Stomach smooth muscle (tissue), 2 donors: ENCODE results near the gene IFI27L2.
A peak's percentile ranks its signal among the peaks of the same experiment; 100 is the strongest.

Experiments used
- H3K27ac ChIP-seq: one replicate; pipeline ENCODE4 v1.7.0; 2013; ENCODE audit warnings: mild to moderate bottlenecking, low read length, inconsistent platforms
- H3K27me3 ChIP-seq, 2 donors: one replicate each; pipeline ENCODE4 v1.7.0; 2013; ENCODE audit warnings: low read length in 2 of 2; ENCODE audit not compliant: insufficient read depth in 2 of 2, control insufficient read depth in 1 of 2
- H3K36me3 ChIP-seq, 2 donors: one replicate each; pipeline ENCODE4 v1.7.0; 2013; ENCODE audit warnings: low read length in 2 of 2; ENCODE audit not compliant: control insufficient read depth in 2 of 2, insufficient read depth in 2 of 2
- H3K4me1 ChIP-seq: one replicate; pipeline ENCODE4 v1.7.0; 2013; ENCODE audit warnings: low read length; ENCODE audit not compliant: control insufficient read depth, insufficient read depth
- H3K4me3 ChIP-seq, 2 donors: one replicate each; pipeline ENCODE4 v1.7.0; 2013; ENCODE audit warnings: low read length in 2 of 2
- H3K9ac ChIP-seq, 2 donors: one replicate each; pipeline ENCODE4 v1.7.0; 2013; ENCODE audit warnings: low read length in 2 of 2, mild to moderate bottlenecking in 1 of 2
- H3K9me3 ChIP-seq, 2 donors: one replicate each; pipeline ENCODE4 v1.7.0; 2013; ENCODE audit warnings: low read length in 2 of 2; ENCODE audit not compliant: control insufficient read depth in 2 of 2
- donor health status: healthy.
- donor health status: Pancreatic carcinoma.

The IFI27L2 gene

GRCh38 chr14:94101748-94102147 lies 27.7 kb downstream of the IFI27L2 start:
- no peak overlapping the region for H3K9ac ChIP-seq

DNA sequence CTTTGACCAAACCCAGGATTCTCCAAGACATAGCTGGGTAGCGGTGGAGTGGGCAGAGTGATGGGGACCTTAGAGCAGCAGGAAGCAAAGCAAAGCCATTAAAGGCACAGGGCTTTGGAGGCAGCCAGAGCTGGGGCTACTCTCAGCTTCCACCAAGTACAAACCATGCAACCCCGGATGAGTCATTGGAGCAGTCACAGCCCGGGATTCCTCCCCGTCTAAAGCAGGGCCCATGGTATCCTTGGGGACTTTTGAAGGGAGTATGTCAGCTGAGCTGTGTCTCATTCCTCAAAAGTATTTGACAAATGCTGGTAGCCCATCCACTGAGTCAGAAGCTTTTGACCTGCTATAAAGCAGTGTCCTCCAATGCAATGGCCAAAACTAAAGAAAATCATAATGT lies 28.6 kb downstream of the IFI27L2 start:
- H3K4me3 ChIP-seq: no peak overlapping the region
- no peaks in the 10 kb centered on the region for H3K36me3 ChIP-seq
- H3K4me1 ChIP-seq: no peaks in the 10 kb centered on the region
- H3K27me3 ChIP-seq: no peaks in the 10 kb centered on the region
- H3K9me3 ChIP-seq: no peaks in the 10 kb centered on the region
- H3K9ac ChIP-seq: no peak overlapping the region
- no peak overlapping the region for H3K27ac ChIP-seq

More at GRCh38 chr14:94101748-94102147, 27.7 kb downstream of the IFI27L2 start:
- no peaks in the 10 kb centered on the region for H3K36me3 ChIP-seq
- H3K27me3 ChIP-seq: no peaks in the 10 kb centered on the region
- H3K27ac ChIP-seq: no peak overlapping the region
- H3K4me1 ChIP-seq: no peaks in the 10 kb centered on the region
- H3K9me3 ChIP-seq: no peaks in the 10 kb centered on the region
- H3K4me3 ChIP-seq: no peak overlapping the region

DNA sequence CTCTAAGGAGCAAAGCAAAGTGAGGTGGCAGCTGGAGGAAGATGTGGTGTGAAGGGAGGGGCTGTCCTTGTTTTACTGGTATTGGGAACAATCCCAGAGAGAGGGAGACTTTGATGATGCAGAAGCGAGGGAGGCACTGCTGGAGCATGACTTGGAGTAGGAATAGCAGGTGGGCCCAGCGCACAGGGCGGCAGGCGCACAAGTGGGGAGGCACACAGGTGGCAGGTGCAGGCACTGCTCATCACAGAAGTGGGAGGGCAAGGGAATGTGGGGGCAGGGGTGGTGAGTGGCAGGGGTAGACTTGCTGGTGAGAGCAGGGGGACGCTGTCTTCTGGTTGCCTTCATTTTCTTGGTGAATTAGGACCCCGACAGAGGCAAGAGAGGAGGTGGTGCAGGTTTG lies 30.4 kb downstream of the IFI27L2 start:
- Histone ChIP-seq H3K27ac (no peak overlapping the region), H3K27me3 (no peaks in the 10 kb centered on the region), H3K4me3 (no peak overlapping the region), H3K4me1 (no peaks in the 10 kb centered on the region), H3K9me3 (no peaks in the 10 kb centered on the region), H3K9ac (no peak overlapping the region), H3K36me3 (no peaks in the 10 kb centered on the region)

GRCh38 chr14:94098326-94098992 lies 30.9 kb downstream of the IFI27L2 start:
- Histone ChIP-seq H3K4me3 (no peak overlapping the region), H3K27me3 (no peaks in the 10 kb centered on the region), H3K4me1 (no peaks in the 10 kb centered on the region), H3K27ac (no peak overlapping the region), H3K9ac (no peak overlapping the region), H3K9me3 (no peaks in the 10 kb centered on the region), H3K36me3 (no peaks in the 10 kb centered on the region)

DNA sequence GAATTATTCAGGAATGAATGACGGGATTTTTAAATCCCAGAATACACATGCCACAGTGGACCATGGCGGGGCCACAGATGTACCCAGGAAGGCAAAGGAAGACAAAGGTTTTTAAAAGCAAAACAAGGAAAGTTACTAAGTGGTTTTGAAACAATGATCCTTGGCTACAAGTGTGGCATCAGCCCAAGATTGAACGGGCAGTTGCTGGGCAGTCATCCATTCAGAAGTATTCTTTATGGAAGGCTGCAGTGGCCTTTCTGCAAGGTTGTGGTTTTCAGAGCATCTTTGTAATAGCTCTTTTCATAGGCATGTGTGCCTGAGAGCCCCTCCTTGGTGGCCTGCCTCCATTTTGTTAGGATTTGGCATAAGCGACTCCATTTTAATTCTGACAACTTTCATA lies 32.3 kb downstream of the IFI27L2 start:
- Histone ChIP-seq H3K4me3 (no peak overlapping the region), H3K9me3 (no peaks in the 10 kb centered on the region), H3K9ac (no peak overlapping the region), H3K36me3 (no peaks in the 10 kb centered on the region), H3K4me1 (no peaks in the 10 kb centered on the region), H3K27ac (no peak overlapping the region), H3K27me3 (no peaks in the 10 kb centered on the region)

DNA sequence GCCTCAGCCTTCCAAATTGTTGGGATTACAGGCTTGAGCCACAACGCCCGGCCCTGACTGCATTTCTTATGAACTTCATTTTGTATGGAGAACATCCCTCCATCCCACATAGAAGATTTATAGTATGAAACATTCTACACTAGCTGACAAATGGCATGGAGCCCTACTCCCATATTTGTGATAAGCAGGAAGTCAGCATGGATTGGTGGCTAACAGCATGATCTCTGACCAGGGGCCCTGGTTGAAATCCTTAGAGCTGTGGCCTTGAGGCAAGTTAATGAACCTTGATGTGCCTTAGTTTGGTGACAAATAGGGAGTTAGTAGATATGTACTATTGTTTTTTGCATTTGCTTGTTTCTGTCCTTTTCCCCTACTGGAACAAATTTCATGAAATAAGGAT lies 36.0 kb downstream of the IFI27L2 start:
- H3K27ac ChIP-seq: no peak overlapping the region
- H3K9ac ChIP-seq: no peak overlapping the region
- H3K27me3 ChIP-seq: no peaks in the 10 kb centered on the region
- no peaks in the 10 kb centered on the region for H3K4me1 ChIP-seq
- no peaks in the 10 kb centered on the region for H3K36me3 ChIP-seq
- no peaks in the 10 kb centered on the region for H3K9me3 ChIP-seq
- H3K4me3 ChIP-seq: no peak overlapping the region

- H3K9ac ChIP-seq: no peak overlapping the region
- no peaks in the 10 kb centered on the region for H3K27me3 ChIP-seq
- H3K9me3 ChIP-seq: no peaks in the 10 kb centered on the region
- no peaks in the 10 kb centered on the region for H3K36me3 ChIP-seq
- no peak overlapping the region for H3K27ac ChIP-seq
- H3K4me3 ChIP-seq: no peak overlapping the region
- H3K4me1 ChIP-seq: no peaks in the 10 kb centered on the region
These were observed 39.9 kb downstream of the IFI27L2 start for GRCh38 chr14:94089479-94089878.

GRCh38 chr14:94088516-94088915 lies 40.9 kb downstream of the IFI27L2 start:
- no peaks in the 10 kb centered on the region for H3K9me3 ChIP-seq
- no peak overlapping the region for H3K27ac ChIP-seq
- no peaks in the 10 kb centered on the region for H3K36me3 ChIP-seq
- H3K4me3 ChIP-seq: no peak overlapping the region
- no peaks in the 10 kb centered on the region for H3K4me1 ChIP-seq
- no peak overlapping the region for H3K9ac ChIP-seq
- H3K27me3 ChIP-seq: no peaks in the 10 kb centered on the region

GRCh38 chr14:94087891-94088290 lies 41.5 kb downstream of the IFI27L2 start:
- no peak overlapping the region for H3K4me3 ChIP-seq
- H3K27ac ChIP-seq: no peak overlapping the region
- no peaks in the 10 kb centered on the region for H3K27me3 ChIP-seq
- H3K9me3 ChIP-seq: no peaks in the 10 kb centered on the region
- H3K9ac ChIP-seq: no peak overlapping the region
- H3K36me3 ChIP-seq: no peaks in the 10 kb centered on the region
- no peaks in the 10 kb centered on the region for H3K4me1 ChIP-seq

- H3K36me3 ChIP-seq: peaks cover 10 to 12% of the 10 kb centered on the region in 2 donors
These were observed 48.0 kb downstream of the IFI27L2 start for GRCh38 chr14:94081386-94081820.

GRCh38 chr14:94080621-94081385 lies 48.6 kb downstream of the IFI27L2 start, which contains the start of the genes DDX24 and IFI27L1:
DDX24 (minus strand) TSS chr14:94081202; CDS start chr14:94079742, 1,460 bp downstream.
IFI27L1 (plus strand) TSS chr14:94081310; CDS start chr14:94096938, 15,628 bp downstream.
- H3K36me3 ChIP-seq: peaks cover 10 to 12% of the 10 kb centered on the region in 2 donors
- no peaks in the 10 kb centered on the region for H3K27me3 ChIP-seq
- peak within 1 kb of the TSS; percentile 86 to 98 for H3K4me3 ChIP-seq
- H3K4me1 ChIP-seq: peaks cover 29% of the 10 kb centered on the region
- H3K9me3 ChIP-seq: no peaks in the 10 kb centered on the region
- H3K27ac ChIP-seq: peak within 1 kb of the TSS; percentile 85
- peak within 1 kb of the TSS; percentile 96 to 97 for H3K9ac ChIP-seq

More at GRCh38 chr14:94081386-94081820, 48.0 kb downstream of the IFI27L2 start:
- no peaks in the 10 kb centered on the region for H3K27me3 ChIP-seq
- peaks cover 29% of the 10 kb centered on the region for H3K4me1 ChIP-seq
- peak overlapping the region; percentile 96 to 97 for H3K9ac ChIP-seq
- H3K4me3 ChIP-seq: peak overlapping the region; percentile 86 to 98
- peak overlapping the region; percentile 85 for H3K27ac ChIP-seq
- H3K9me3 ChIP-seq: no peaks in the 10 kb centered on the region
